GM21390 (cell line): ENCODE data around the gene TOPORS.
"Not testable (repeated sequence)": the region's sequence is repeated elsewhere in the genome, so short reads cannot be mapped to it uniquely, and the experiment has no call there.

Experiments used
- ATAC-seq: cut with Tn5 transposase; IDR thresholded peaks from one replicate; pipeline ENCODE4 v1.9.1; 2021; ENCODE audit not compliant: unreplicated experiment

The TOPORS gene

DNA sequence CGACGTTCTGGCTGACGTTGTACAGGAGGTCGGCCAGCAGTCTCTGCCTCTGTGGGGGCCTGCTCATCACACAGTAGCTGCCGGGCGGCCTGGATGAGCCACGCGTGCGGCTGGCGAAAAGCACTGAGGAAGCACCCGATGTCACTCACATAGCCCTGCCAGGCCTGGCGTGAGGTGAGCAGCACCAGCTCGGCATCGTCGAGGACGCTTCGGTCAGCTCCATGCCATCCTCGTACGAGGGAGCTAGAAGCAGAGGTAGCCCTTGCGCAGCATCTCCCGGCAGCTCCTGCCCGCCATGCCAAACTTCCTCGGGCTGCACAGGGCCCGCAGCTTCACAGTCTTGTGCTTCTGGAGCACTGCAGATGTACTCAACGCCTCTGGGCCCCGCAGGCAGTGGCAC lies 14.4 kb upstream of the TOPORS start:
- ATAC-seq, result no peak

- no peak for ATAC-seq
These were observed 13.6 kb upstream of the TOPORS start for GRCh38 chr9:32565967-32566366.

DNA sequence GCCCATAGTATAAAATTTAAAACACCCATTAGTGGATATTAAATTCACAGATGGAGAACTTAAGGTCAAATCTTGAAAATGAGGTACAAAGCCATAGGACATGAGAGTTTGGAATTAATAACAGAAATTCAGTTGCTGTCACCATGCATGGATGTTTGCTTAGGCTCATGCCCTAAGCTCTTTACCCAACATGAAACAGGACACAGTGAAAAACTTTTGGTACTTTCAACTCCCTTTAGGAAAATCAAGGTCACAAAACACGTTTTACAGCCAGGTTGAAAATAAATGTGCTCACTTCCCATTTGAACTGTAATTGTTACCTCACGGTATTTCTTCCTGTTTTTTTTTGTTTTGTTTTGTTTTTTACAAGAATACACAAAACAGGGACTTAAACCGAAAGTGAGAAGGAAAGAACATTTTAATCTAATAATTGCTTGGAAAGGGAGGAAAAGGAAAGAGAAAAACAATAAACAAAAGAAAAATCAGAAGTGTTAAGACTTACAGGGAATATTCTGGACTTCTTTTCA lies 6.1 kb upstream of the TOPORS start:
- no peak for ATAC-seq

- no peak for ATAC-seq
These were observed 2.2 kb upstream of the TOPORS start for GRCh38 chr9:32554591-32554990.

DNA sequence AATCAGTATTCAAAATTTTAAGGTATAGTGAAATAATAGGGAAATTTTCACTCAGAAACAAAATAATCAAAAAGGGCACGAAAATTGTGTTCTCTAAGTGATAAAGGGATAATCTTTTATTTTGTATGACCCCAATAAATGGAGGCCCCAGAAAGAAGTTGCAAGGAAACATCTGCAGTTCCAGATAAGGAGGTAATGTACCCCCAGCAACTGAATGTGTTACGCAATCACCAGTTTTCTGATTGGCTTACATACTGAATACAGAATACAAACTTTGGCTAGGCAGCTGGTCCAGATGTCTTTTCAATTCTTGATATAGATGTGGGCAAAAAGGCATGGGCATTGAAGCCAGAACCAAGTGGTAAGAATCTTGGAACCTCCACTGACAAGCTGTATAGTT lies 1.7 kb upstream of the TOPORS start:
- ATAC-seq, result no peak

GRCh38 chr9:32551276-32552051 lies 922 bp downstream of the TOPORS start:
- peak; percentile 8 for ATAC-seq

DNA sequence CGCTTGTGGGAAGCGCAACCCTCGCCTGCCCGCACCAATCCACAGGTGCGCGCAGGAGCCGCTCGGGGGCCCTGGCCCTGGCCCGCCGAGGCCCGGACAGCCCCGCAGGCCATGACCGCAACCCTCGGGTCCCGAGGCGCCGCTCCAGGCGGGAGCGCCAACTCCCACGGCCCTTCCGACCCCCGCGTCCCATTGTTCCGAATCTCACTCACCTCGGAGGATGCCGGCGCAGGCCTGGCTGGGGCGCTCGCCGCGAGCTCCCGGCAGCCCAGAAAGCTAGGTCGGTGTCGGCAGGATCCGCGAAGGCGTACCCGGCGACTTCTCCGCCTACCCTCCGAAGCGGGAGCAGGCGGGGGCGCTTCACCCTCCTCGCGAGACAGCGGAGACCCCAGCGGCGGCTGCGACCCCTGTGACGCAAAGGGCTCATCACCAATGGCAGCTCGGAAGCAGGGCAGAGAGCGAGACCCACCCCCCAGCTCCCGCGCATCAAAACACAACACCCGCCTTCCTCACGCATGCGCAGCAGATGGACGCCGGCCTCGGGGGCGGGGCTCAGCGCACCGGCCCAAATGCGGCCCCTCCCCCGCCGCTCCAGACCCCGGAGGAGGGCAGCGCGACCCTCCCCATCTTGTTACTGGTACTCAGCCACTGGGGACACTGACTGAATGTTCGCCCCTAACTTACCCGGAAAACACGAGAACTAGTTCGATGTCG lies 1.7 kb downstream of the TOPORS start:
- peak; percentile 60 for ATAC-seq

GRCh38 chr9:32550150-32550561 lies 2.2 kb downstream of the TOPORS start:
- ATAC-seq, result no peak

DNA sequence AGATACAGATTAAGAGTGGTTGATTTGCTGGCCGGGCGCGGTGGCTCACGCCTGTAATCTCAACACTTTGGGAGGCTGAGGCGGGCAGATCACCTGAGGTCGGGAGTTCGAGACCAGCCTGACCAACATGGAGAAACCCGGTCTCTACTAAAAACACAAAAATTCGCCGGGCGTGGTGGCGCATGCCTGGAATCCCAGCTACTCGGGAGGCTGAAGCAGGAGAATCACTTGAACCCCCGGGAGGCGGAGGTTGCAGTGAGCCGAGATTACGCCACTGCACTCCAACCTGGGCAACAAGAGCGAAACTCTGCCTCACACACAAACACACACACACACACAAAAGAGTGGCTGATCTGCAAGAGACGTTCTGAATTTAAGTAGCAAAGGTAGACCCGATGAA lies 4.2 kb downstream of the TOPORS start:
- ATAC-seq, result not testable (repeated sequence)

DNA sequence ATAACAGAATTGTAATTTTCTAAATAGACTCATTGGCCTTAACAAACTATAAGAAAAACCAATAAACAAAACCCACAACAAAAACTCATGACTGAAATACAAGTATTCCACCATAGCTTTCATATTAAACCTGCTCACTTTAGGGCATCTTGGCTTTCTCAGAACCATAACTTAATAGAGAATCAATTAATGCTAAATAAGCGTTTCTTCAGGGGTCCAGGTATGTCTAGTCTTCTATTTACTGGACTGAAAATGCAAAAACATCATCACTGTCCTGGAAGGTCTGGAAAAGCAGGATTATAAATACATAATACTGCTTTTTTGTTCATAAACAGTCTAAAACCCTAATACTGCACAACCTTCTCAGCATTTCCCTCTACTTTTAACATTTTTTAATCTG lies 6.5 kb downstream of the TOPORS start:
- no peak for ATAC-seq

DNA sequence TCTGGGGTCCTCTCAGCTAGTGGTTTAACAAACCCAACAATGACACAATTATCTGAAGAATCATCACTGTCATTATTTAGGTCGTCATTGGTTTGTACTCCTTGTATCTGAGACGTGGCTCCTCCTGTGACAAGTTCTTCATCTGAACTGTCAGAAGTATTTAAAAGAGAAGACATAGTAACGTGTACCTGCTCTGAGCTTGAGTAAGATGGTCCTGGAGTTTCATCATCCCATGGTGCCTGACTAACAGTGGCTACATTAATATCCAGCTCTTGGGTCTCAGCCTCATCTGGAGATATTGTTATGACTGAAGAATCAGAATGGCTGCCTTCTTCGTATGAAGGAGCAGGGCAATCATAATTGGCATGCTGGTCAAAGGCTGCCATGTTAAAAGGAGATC lies 9.3 kb downstream of the TOPORS start:
- ATAC-seq, result no peak

DNA sequence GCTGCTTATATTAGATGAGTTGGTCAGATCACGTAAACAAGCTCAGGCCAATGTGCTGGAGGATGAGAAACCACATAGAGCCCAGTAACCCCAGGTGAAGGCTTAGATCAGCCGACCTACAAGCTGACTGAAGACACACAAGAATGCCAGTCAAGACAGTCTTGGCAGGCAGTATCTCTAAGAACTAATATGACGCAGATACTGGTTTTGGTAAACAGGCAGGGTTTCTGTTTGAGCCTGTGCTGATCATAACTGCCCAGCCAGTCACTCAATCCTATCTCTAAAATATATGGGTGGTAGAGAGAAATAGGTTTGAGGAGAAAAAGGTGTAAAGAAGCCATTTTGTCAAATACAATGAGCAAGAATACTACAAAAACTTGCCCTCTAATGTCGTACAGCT lies 18.6 kb downstream of the TOPORS start:
- no peak for ATAC-seq

DNA sequence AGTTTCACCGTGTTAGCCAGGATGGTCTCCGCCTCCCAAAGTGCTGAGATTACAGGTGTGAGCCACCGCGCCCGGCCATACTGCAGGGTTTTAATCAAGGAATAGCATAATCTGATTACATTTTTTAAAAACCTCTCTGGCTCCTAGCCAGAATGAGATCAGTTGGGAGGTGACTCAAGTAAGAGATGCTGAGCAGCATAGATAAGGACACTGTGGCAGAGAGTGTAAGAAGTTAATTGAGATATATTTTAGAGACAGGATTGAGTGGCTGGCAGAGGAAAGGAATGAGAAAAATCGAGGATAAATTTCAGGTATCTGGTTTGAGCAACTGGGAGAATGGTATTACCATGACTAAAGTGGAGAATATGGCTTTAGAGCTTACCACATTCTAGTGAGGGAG lies 19.1 kb downstream of the TOPORS start:
- no peak for ATAC-seq

DNA sequence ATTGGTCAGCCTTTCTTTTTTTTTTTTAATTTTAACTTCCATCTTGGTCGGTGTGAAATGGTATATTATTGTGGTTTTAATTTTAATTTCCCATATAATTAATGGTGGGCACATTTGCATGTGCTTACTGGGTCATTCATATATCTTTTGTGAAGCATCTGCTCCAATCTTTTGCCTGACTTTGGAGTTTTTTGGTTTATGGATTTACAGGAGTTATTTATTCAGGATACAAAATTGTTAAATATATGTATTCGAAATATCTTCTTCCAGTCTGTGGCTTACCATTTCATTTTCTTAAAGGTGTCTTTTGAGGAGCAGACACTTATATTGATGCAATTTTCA lies 25.7 kb downstream of the TOPORS start:
- ATAC-seq, result no peak

- peak; percentile 74 for ATAC-seq
These were observed 26.2 kb downstream of the TOPORS start, which contains the start of gene RIGI for GRCh38 chr9:32526041-32526706. RIGI (minus strand) TSS chr9:32526196; CDS start chr9:32526166, 30 bp downstream.

DNA sequence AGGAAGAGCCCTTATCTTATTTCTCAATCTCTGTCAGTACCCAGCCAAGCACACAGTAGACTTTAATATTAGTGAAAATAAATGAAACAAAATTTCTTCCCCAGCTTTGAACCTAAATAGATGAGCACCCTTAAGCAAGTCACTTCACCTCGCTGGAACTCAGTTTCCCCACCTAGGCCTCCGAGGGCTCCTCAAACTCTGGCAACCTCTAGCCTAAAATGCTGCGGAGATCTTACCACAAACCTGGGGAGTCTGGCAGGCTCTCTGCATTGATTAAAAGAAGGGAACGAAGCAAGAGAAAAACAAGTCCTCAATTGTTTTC lies 26.7 kb downstream of the TOPORS start:
- ATAC-seq, result no peak

GRCh38 chr9:32524892-32525708 lies 27.3 kb downstream of the TOPORS start:
- ATAC-seq, result peak; percentile 19

DNA sequence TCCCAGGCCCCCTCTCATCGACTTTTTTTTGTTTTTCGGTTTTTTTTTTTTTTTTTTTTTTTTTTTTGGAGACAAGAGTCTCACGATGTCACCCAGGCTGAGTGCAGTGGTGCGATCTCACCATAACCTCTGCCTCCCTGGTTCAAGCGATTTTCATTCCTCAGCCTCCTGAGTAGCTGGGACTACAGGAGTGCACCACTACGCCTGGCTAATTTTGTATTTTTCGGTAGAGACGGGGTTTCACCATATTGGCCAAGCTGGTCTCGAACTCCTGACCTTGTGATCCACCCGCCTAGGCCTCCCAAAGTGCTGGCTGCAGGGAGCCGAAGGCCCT lies 27.9 kb downstream of the TOPORS start:
- not testable (repeated sequence) for ATAC-seq

DNA sequence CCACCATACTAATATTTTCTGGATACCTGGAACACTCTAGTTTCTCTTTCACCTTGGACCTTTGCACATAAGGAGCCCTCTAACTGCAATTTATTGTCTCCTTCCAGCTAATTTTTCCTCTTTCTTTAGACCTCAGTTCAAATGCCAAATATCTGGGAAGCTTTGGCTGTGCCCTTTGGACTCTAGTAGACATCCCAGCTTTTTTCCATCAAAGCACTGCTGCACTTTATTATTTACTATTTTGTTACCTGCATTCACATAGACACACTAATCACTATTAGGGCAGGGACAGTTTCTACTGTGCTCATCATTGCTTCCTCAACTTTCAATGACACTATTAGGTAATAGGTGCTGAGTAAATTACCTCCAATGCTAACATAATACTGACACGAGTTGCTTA lies 28.5 kb downstream of the TOPORS start:
- no peak for ATAC-seq

GRCh38 chr9:32518276-32518675 lies 34.1 kb downstream of the TOPORS start:
- no peak for ATAC-seq

- no peak for ATAC-seq
These were observed 36.1 kb downstream of the TOPORS start for GRCh38 chr9:32516241-32516640.
